HG02981 (cell line): ENCODE measurements around the gene PIH1D1.
"Not testable (repeated sequence)": the region's sequence is repeated elsewhere in the genome, so short reads cannot be mapped to it uniquely, and the experiment has no call there.

ENCODE experiments used
- ATAC-seq: cut with Tn5 transposase; IDR thresholded peaks from one replicate; pipeline ENCODE4 v1.9.1; 2021; ENCODE audit warnings: mild to moderate bottlenecking, moderate library complexity; ENCODE audit not compliant: unreplicated experiment

The PIH1D1 gene

GRCh38 chr19:49456326-49456725 is 4.7 kb upstream of the PIH1D1 start:
- ATAC-seq, result no peak

GRCh38 chr19:49455773-49456172 is 4.2 kb upstream of the PIH1D1 start:
- no peak for ATAC-seq

GRCh38 chr19:49453757-49454240 is 2.2 kb upstream of the PIH1D1 start:
- no peak for ATAC-seq

- ATAC-seq, result peak; percentile 87
These were observed 1.6 kb upstream of the PIH1D1 start, which contains the start of gene ALDH16A1 for GRCh38 chr19:49453013-49453756. ALDH16A1 (plus strand) TSS chr19:49453225; CDS start chr19:49453332, 107 bp downstream.

- no peak for ATAC-seq
These were observed 1.2 kb downstream of the PIH1D1 start for GRCh38 chr19:49450405-49450804.

GRCh38 chr19:49448432-49448786 is 3.2 kb downstream of the PIH1D1 start:
- ATAC-seq, result no peak

GRCh38 chr19:49447485-49448431 is 3.9 kb downstream of the PIH1D1 start:
- ATAC-seq, result no peak

GRCh38 chr19:49445997-49446396 is 5.6 kb downstream of the PIH1D1 start:
- ATAC-seq, result no peak

GRCh38 chr19:49444100-49444700 is 7.4 kb downstream of the PIH1D1 start:
- ATAC-seq, result not testable (repeated sequence)

GRCh38 chr19:49443366-49444099 is 8.1 kb downstream of the PIH1D1 start:
- peak; percentile 65 for ATAC-seq

- peak; percentile 8 for ATAC-seq
These were observed 8.7 kb downstream of the PIH1D1 start for GRCh38 chr19:49442771-49443365.

- no peak for ATAC-seq
These were observed 9.3 kb downstream of the PIH1D1 start for GRCh38 chr19:49442354-49442753.

- no peak for ATAC-seq
These were observed 9.7 kb downstream of the PIH1D1 start for GRCh38 chr19:49441960-49442350.

- no peak for ATAC-seq
These were observed 10.2 kb downstream of the PIH1D1 start, which contains the start of gene SLC17A7 for GRCh38 chr19:49441210-49441959. SLC17A7 (minus strand) TSS chr19:49441527; CDS start chr19:49441379, 148 bp downstream.

GRCh38 chr19:49440439-49441209 is 11.0 kb downstream of the PIH1D1 start:
- no peak for ATAC-seq

- no peak for ATAC-seq
These were observed 11.8 kb downstream of the PIH1D1 start for GRCh38 chr19:49439836-49440235.

- ATAC-seq, result no peak
These were observed 13.4 kb downstream of the PIH1D1 start for GRCh38 chr19:49438261-49438660.

GRCh38 chr19:49437231-49437630 is 14.4 kb downstream of the PIH1D1 start:
- ATAC-seq, result no peak
